Measurements from ENCODE around the gene USP54.

DNA sequence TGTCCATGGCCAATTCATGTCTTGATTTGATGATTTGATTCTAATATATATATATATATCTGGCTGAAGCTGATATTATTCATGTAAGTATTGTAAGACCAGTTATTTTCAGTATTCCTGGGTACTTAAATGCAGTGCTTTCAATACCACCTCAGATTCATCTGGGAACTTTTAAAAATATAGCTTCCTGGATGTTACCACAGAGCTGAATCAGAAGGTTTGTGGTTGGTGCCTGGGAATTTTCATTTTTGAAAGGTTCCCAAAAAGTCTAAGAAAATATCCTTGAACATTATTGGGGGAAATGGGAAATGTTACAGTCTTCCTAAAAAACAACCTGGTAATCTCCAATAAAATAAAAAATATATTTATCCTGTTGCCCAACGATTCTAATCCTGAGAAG is 84.7 kb downstream of the USP54 start:
- no peak for TF ChIP-seq CTCF (IDR thresholded peaks at IDR 0.05)
- no peak for TF ChIP-seq EZH2 (IDR thresholded peaks at IDR 0.05; ENCODE audit: borderline replicate concordance, insufficient read depth, low read depth, low read length, poor library complexity, severe bottlenecking)

Data from B cell (primary cell).